ENCODE results near the gene DOCK8.

Gene DOCK8

GRCh38 chr9:266228-266627, 51.6 kb downstream of the DOCK8 start:
- no peak for DNase-seq (ENCODE audit: low read depth in 2 of 2)

DNA sequence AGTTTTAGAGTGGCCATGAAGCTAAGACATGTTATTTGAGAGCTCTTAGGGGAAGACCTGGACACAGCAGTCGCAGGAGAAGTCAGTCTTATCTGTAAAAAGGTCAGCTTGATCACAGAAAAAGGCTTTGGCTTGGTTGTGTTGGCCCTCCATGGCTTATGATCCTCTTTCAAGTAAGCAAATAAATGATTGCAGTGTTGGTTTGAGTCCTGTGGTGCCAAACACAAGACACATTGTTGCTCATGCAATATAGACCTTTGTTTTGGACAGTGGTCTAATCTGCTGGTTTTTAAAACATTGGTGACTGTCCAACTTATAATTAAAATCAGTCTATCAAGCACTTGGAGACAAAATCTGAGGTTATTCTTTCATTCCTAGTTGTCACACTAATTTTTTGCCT, 54.0 kb downstream of the DOCK8 start:
- no peak for DNase-seq (ENCODE audit: low read depth in 2 of 2)

DNA sequence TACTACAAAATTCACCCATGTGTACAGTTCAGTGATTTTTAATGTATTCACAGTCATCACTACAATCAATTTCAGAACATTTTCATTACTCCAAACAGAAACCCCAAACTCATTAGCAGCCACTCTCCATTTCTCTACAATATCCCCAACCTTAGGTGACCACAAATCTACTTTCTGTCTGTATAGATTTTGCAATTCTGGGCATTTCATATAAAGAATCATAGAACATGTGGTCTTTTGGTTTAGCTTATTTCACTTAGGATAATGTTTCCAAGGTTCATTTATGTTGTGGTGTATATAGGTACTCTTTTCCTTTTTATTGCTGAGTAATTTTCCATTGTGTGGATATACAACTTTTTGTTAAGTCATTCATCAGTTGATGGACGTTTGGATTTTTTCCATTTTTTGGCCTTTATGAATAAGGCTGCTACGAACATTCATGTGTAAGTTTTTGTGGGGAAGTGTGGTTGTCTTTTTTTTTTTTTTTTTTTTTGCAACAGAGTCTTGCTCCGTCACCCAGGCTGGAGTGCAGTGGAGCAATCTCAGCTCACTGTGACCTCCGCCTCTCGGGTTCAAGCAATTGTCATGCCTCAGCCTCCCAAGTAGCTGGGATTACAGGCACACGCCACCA, 54.5 kb downstream of the DOCK8 start:
- no peak for DNase-seq (ENCODE audit: low read depth in 2 of 2)

DNA sequence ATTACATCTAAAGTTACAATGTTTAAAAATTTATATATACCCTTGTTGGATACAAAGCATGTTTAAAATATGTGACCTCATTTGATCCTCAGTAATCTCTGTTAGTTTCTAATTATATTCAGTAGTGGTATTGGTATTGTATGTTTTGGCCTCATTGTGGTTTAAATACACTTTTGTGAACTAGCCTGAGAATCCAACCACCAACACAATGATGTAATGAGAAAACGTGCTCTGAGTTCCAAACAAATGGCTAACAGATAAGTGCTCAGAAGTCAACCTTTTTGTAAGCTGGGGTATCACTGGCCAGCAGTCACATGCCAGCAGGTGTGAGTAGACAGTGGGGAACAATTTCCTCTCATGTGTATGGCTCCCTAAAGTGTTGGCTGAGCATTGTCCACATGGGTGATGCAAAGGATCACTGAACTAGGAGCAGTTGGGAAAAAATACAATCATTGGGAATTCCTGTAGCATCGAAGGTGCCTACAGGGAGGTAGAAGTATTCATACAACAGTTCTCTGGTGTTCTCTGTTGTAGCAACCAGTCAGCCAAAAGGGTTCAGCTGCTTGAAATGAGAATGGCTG, 56.1 kb downstream of the DOCK8 start:
- DNase-seq (ENCODE audit: low read depth in 2 of 2) = no peak

DNA sequence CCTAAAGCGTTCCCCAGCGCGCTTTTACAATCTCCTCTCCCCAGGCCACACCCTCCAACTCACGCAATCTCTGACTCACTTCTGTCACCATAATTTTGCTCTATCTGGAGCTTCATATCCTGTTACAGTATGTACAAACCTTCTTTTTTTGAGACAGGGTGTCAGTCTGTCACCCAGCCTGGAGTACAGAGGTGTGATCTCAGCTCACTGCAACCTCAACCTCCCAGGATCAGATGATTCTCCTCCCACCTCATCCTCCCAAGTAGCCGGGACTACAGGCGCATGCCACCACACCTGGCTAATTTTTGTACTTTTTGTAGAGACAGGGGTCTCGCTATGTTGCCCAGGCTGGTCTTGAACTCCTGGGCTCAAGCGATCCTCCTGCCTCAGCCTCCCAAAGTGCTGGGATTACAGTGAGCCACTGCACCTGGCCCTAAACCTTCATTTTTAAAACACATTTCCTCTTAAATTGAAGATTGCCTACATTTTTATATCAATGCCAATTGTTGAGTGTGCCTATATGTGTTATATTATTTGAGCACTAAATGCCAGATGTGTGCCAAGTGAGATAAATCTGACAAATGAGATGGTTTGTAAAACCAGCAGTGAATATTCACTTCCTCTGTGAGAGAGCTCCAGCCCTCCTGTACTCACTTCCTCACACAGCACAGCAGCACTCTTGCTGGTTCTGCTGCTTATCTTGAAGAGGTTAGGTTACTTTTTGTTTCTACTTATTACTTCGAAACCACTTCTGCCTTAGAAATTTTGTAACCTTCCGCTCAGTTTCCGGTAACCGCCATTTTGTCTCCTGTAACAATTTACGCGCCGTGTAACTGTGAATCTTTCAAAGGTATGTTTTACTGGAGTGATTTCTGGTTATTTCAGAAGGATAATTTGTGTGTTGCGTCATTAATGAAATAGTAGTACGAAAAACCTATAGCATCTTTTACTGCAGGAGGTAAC, 57.9 kb downstream of the DOCK8 start:
- peak; percentile 43 to 56 for DNase-seq (ENCODE audit: low read depth in 2 of 2)

- DNase-seq (ENCODE audit: low read depth in 2 of 2) = no peak
Observed at GRCh38 chr9:274406-274805, 59.7 kb downstream of the DOCK8 start.

- no peak for DNase-seq (ENCODE audit: low read depth in 2 of 2)
Observed at GRCh38 chr9:277601-278295, 63.1 kb downstream of the DOCK8 start.

DNA sequence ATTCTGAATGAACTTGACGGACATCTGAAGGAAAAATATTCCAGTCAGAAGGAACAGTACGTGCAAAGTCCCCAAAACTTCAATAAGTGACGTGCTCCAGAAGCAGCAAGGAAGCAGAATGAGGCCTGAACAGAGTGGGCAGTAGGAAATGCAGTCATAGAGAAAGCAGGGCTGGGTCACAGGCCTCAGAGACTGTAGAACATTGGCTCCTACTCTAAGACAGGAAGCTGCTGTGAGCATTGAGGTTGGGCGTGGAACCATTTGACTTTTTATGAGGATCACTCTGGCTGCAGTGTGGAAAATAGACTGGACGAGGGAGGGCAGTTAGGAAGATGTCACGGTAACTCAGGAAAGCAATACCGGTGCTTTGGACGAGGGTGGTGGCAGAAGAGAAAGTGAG, 64.0 kb downstream of the DOCK8 start:
- DNase-seq (ENCODE audit: low read depth in 2 of 2) = peak in 1 of 2 experiments; percentile 33

DNA sequence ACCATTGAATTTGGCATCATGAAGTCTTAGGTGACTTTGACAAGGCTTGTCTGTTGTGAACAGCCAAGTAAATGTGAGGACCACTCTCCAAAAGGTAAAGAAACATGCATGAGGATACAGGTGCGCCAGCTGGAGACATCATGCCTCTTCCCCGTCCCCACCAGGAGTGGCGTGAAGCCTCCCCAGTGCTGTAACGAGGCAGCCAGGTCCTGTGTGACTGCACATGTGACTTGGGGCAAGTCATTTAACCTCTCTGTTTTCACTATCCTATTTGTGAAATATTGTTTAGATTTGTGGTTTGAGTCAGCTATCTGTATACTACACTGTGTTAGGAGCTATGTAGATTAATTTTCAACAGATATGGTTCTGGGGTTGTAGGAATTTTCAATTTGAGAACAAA, 65.0 kb downstream of the DOCK8 start:
- DNase-seq (ENCODE audit: low read depth in 2 of 2) = no peak

- DNase-seq (ENCODE audit: low read depth in 2 of 2) = no peak
Observed at GRCh38 chr9:281741-282645, 67.3 kb downstream of the DOCK8 start.

GRCh38 chr9:286071-286740, 71.5 kb downstream of the DOCK8 start:
- DNase-seq (ENCODE audit: low read depth in 2 of 2) = no peak

DNA sequence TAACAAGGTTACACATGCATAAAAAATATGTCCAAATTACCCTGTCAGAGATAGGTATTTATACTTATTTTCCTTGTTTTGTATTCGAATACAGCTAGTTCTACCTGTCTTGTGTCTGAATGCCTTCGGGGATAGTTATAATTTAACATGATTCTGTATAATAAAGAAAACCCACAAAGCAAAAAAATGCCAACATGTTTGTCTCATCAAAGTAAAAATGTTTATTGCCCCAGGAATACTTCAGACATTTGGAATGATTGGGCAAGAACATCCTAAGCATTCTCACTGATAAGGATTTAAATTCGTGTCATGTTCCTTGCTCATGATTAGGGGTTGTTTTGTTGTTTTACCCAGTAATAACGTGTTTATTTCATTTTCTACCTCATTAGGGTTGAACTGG, 74.5 kb downstream of the DOCK8 start:
- no peak for DNase-seq (ENCODE audit: low read depth in 2 of 2)

DNA sequence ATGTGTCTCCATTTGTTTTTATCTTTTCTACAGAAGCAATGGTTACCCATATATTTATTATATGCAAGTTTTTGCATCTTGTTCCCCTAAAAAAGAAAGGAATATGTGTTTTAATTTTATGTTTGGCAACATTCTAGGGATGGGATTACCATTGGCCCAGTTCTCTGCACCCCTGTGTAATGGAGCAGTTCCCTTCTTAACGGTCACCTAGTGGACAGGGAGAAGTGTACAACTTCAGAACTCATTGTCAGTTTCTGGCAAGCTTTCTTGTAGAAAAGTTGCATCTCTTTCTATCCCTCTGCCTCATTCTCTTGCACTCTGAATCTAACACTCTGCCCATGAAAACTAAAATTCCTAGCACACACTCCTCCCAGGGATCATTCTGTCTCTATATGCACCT, 78.2 kb downstream of the DOCK8 start:
- no peak for DNase-seq (ENCODE audit: low read depth in 2 of 2)

- no peak for DNase-seq (ENCODE audit: low read depth in 2 of 2)
Observed at GRCh38 chr9:295576-295975, 80.9 kb downstream of the DOCK8 start.

GRCh38 chr9:296411-296810, 81.7 kb downstream of the DOCK8 start:
- DNase-seq (ENCODE audit: low read depth in 2 of 2) = no peak

DNA sequence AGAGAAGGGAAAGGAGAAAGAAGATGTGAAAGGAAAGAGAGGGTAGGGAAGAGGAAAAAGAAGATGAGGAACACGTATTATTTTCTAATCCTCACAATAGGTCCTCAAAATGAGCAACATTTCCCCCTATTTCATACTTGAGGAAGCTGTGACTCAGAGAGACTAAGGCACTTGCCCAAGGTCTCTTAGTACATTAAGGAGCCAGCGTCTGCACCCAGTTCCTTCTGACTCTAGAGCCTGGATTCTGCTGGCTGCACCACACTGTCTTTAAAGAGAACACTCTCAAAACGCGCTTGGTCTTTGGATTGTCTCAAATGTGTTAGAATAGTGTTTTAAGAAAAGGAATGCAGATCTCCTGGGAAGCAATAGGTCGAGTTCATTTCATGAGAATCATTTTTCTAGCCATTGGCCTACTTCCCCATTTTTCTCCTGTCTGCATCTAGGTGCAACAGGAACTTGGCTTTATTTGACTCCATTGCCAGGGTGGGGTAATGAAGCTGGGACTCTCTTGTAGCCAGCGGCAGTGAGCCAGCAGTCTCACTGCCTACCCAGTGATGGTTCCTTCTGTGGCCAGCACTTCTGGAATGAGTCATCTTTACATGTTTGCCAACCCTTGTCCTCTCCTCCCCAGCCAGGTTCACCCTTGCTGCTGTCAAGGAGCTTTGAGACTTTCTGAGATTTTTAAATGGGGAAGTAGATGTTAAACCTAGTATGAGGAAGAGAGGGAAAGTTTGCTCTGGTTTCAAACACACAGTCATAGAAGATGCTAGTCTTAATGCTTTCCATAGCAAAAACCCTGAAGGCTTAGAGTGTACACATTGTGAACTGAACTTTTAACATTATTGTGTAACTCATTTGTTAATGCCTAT, 82.7 kb downstream of the DOCK8 start:
- DNase-seq (ENCODE audit: low read depth in 2 of 2) = no peak

GRCh38 chr9:303502-303901, 88.8 kb downstream of the DOCK8 start:
- DNase-seq (ENCODE audit: low read depth in 2 of 2) = no peak

DNA sequence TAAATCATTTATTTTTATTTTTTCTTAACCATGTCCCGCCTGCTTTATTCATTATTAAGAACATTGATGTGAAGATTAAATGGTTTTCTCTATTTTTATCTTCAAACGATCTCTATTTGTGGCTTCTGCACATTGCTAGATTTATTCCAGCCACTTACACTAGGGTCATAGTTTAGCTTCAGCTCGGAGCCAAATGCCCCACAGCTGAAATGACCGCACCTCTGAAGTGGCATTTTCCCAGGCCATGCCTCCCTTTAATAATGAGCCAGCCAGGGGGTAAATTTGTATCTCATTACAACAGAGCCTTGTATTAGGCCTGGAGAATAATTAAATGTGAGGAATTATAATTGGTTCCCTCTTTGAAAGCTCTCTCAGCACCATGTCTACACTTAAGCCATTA, 89.4 kb downstream of the DOCK8 start:
- no peak for DNase-seq (ENCODE audit: low read depth in 2 of 2)

GRCh38 chr9:304519-305185, 90.0 kb downstream of the DOCK8 start:
- DNase-seq (ENCODE audit: low read depth in 2 of 2) = no peak

All from stimulated activated CD4-positive, alpha-beta T cell treated with anti-CD3 and anti-CD28 coated beads, Interleukin-12 subunit alpha, Interleukin-12 subunit beta, amount 100 ng/mL, for 24 hours (primary cell).